Measurements from ENCODE around the gene MED12L.
A peak's percentile ranks its signal among the peaks of the same experiment; 100 is the strongest.

The MED12L gene

DNA sequence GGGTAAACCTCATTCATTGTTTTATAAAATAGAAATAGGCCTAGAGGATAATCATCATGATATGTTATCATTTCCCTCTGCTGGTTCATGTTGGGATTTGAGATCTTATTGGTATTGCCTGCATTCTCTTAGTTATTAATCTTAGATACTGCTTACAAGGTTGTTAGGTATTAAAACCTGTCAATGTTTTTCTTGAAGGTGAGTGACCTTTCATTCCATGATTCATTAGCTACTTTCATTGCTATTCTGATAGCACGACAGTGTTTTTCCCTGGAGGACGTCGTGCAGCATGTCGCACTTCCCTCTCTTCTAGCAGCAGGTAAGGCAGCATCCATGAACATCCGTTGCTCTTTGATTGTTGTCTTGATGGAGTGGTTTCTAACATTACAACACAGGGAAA, 282.0 kb downstream of the MED12L start:
- no peak for DNase-seq (ENCODE audit: low read depth)
- no peak overlapping the region for H3K4me3 ChIP-seq (ENCODE audit: low read depth, low read length)
- TF ChIP-seq, protein P1, sequence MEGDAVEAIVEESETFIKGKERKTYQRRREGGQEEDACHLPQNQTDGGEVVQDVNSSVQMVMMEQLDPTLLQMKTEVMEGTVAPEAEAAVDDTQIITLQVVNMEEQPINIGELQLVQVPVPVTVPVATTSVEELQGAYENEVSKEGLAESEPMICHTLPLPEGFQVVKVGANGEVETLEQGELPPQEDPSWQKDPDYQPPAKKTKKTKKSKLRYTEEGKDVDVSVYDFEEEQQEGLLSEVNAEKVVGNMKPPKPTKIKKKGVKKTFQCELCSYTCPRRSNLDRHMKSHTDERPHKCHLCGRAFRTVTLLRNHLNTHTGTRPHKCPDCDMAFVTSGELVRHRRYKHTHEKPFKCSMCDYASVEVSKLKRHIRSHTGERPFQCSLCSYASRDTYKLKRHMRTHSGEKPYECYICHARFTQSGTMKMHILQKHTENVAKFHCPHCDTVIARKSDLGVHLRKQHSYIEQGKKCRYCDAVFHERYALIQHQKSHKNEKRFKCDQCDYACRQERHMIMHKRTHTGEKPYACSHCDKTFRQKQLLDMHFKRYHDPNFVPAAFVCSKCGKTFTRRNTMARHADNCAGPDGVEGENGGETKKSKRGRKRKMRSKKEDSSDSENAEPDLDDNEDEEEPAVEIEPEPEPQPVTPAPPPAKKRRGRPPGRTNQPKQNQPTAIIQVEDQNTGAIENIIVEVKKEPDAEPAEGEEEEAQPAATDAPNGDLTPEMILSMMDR (IDR thresholded peaks at IDR 0.05; ENCODE audit: control insufficient read depth, extremely low read depth, insufficient read depth), result no peak

DNA sequence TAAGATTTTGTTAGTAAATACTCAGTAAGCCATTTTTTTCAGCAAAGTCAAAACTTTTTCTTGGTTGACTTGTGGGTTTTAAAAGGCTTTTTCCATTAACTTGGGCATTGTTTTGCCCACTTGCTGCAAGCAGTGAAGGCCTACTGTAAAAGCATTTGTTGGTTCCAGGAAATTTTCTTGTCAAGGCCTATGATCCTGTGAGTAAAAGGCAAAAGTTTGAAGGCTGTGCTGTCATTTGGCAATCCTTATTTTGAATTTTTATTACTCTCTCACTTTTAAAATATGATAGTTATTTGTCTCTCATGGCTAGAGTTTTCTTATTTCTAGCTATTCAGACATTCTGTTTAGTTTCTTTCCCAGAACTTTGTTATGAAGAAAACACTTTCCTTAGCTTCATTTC, 286.1 kb downstream of the MED12L start:
- no peak for DNase-seq (ENCODE audit: low read depth)
- H3K4me3 ChIP-seq (ENCODE audit: low read depth, low read length), result no peak overlapping the region
- TF ChIP-seq, protein P1 (IDR thresholded peaks at IDR 0.05; ENCODE audit: control insufficient read depth, extremely low read depth, insufficient read depth), result no peak

DNA sequence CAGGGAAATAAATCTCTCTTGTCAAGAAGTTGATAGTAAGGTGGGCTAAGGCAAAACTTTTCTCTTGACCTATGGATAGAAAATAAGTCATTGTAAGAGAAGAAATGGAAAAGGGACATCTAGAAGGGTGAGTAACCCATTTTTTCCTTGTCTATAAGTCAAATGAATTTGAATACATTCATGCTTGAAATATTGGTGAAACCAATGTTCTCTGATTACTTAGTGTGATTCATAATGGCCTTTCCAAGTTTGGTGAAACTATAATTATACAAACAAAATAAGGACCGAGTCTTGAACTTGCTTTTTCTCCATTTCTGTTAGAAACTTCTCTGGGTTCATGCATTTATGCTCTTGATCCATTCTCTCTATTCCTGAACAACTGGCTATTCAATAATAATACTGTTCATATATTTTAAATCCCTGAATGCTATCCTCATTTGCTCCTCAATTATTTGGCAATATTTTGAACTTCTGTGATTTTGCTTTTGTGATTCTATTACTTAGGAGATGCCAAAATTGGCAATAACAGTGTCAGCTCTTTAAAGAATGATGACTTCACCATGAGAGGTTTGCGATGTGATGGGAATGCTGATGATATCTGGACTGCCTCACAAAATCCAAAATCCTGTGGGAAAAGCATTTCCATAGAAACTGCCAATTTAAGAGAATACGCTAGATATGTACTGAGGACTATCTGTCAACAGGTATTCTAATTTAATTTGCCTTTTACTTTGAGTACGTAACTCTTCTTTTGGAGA, 286.8 kb downstream of the MED12L start:
- TF ChIP-seq, protein P1 (IDR thresholded peaks at IDR 0.05; ENCODE audit: control insufficient read depth, extremely low read depth, insufficient read depth), result no peak
- H3K4me3 ChIP-seq (ENCODE audit: low read depth, low read length), result no peak overlapping the region
- no peak for DNase-seq (ENCODE audit: low read depth)

DNA sequence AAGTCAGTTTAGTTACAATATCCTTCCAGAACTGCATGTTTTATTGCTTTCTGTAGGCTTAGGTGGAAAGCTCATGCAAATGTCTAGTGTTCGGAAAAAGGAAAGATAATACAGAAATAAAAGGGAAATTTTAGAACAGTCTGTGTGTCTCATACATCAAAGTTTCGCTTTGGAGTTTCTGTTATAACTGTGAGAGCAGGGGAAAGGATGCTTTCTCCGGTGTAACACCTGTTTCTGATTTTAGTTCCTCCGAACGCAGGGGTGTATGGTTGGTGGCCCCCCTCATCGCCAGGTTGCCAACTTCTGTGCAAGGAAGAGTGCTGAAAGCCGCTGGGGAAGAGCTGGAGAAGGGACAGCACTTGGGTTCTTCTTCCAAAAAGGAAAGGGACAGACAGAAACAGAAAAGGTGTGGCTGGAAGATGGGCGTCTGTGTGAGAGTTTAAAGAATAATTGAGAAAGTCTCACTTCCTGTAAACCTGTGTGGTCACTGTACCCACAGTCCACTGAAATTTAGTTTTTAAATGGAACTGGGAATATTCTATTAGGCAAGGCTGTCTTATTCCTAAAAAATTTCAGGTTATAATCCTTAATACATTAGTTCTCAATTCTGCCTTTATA, 292.4 kb downstream of the MED12L start:
- no peak for DNase-seq (ENCODE audit: low read depth)
- no peak overlapping the region for H3K4me3 ChIP-seq (ENCODE audit: low read depth, low read length)
- TF ChIP-seq, protein P1 (IDR thresholded peaks at IDR 0.05; ENCODE audit: control insufficient read depth, extremely low read depth, insufficient read depth), result no peak

DNA sequence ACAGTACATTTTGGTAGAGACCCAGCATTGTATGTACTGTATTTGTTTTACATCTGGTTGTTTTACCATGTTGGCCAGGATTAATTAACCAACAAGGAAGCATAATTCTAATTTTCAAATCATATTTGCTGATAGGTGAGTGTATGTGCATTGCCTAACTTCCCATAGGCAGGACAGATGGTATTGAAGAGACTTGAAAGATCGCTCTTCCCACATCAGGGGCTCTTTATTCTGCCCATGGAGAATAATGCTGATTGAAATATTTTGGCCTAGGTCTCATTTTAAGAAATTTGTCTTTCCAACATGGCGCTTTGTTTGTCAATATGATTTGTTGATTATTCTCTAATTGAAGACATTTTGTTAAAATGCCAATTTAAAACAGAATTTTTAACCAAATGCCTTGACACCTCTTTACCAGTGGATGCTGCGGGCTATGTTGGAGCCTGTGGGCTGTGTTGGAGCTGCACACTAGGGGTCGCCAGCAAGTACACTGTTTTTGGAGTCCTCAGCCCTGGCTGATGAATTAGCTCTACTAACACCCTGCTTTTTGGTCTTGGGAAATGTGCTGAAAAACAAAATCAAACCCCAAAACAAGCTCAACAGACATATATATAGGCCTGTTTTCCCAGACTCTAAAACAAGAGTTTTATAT, 293.7 kb downstream of the MED12L start:
- no peak for DNase-seq (ENCODE audit: low read depth)
- no peak overlapping the region for H3K4me3 ChIP-seq (ENCODE audit: low read depth, low read length)
- TF ChIP-seq, protein P1 (IDR thresholded peaks at IDR 0.05; ENCODE audit: control insufficient read depth, extremely low read depth, insufficient read depth), result peak; percentile 43

DNA sequence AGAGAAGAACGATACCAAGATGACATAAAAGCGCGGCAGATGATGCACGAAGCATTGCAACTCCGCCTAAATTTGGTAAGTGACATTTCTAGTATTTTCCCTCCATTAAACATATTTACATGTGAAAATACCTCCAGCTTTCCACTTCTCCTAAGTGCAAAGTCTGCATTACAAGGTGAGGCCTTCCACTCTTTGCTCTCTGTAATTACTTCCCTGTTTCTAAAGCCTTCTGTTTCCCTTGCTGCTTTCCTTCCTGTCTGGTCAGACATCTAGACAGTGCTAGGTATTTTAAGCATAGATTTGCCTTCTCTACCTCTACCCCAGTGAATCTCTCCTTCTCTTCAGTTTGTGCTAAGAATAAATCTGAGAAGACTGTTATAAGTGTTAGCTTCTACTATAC, 297.2 kb downstream of the MED12L start:
- TF ChIP-seq, protein P1 (IDR thresholded peaks at IDR 0.05; ENCODE audit: control insufficient read depth, extremely low read depth, insufficient read depth), result no peak
- DNase-seq (ENCODE audit: low read depth), result no peak
- H3K4me3 ChIP-seq (ENCODE audit: low read depth, low read length), result no peak overlapping the region

Measured in LNCaP clone FGC (cell line).